Spleen (tissue), 7 donors: ENCODE results near the gene RAD51B.

ENCODE experiments used
- CTCF ChIP-seq, 11 experiments: fragments of 200-600 bp in 7 of 11; fragments of 450-650 bp in 4 of 11; sonication (generic) in 4 of 11; IDR thresholded peaks in 8 of 11; conservative IDR thresholded peaks in 3 of 11; 1 replicate in 7 of 11; 2 replicates in 4 of 11; pipeline versions ENCODE4 v1.4.0 to v1.8.0; 2016 to 2021; ENCODE audit warnings: antibody characterized with exemption in 11 of 11, inconsistent platforms in 4 of 11, mild to moderate bottlenecking in 1 of 11
- POLR2A ChIP-seq, 3 donors: fragments of 450-650 bp; IDR thresholded peaks; one replicate each; pipeline ENCODE4 v1.5.1; 2017; ENCODE audit warnings: antibody characterized with exemption in 3 of 3, mild to moderate bottlenecking in 1 of 3
- POLR2AphosphoS5 ChIP-seq, 3 donors: sonication (generic); formaldehyde crosslinking; IDR thresholded peaks; one replicate each; pipeline ENCODE4 v1.5.1; 2017; ENCODE audit warnings: antibody characterized with exemption in 3 of 3
- donor health status: DM: no; HTN: no; CAD: no; lungs with moderate emphysema.
- donor health status: DM: no; HTN: no; CAD: no.
- donor health status: DM: no; HTN: no; CAD: no.

DNA sequence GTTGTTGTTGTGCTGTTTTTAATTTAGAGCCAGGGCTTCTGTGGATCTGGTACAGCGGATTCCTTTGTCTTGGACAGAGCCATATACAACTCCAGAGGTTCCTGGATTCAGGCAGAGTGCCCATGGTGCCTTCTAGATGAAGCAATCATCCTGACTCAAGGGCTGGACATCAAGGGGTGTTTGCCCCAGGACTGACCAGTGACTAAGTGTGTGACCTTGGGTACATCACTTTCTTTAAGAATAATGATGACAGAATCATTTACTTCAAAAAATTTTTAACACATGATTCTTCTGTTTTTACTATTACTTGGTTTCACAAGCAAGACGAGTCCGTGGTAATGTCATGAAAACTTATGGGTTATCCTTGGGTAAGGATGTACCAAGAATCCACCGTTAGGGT lies 576.0 kb downstream of the RAD51B start:
- TF ChIP-seq CTCF (IDR thresholded peaks at IDR 0.05 in 8 of 11, conservative IDR thresholded peaks at IDR 0.05 in 3 of 11): no peak
- TF ChIP-seq POLR2A (IDR thresholded peaks at IDR 0.05): no peak
- no peak for TF ChIP-seq POLR2AphosphoS5 (IDR thresholded peaks at IDR 0.05)
